Common myeloid progenitor, CD34-positive (primary cell): Measurements from ENCODE around the gene FASTK.

Experiments
- CTCF ChIA-PET: fragments of 350-600 bp; sonication (Branson Sonifier 250); formaldehyde crosslinking; loops from one replicate; lab custom pipeline; 2021; ENCODE audit warnings: antibody characterized with exemption; lab: Charles Lee
- POLR2A ChIA-PET: fragments of 350-600 bp; sonication (Branson Sonifier 250); formaldehyde crosslinking; loops from one replicate; lab custom pipeline; 2021; ENCODE audit warnings: antibody characterized with exemption; lab: Charles Lee
- DNase-seq, 3 donors: peaks; one replicate each; pipeline versions ENCODE4 v3.0.0 to v3.0.0-alpha.2; 2013
- H3K27ac ChIP-seq, 2 experiments: 1 replicate in 1 of 2; 2 replicates in 1 of 2; pipeline ENCODE4 v1.7.0; 2013; ENCODE audit warnings: inconsistent platforms in 2 of 2, low read length in 2 of 2, mild to moderate bottlenecking in 2 of 2, low read depth in 1 of 2, moderate library complexity in 1 of 2; ENCODE audit not compliant: severe bottlenecking in 2 of 2, insufficient read depth in 1 of 2, poor library complexity in 1 of 2
- H3K27me3 ChIP-seq, 5 experiments: replicated peaks in 2 of 5; 1 replicate in 3 of 5; 2 replicates in 2 of 5; pipeline versions ENCODE4 v1.6.1 to v1.7.0; 2013; ENCODE audit warnings: low read length in 4 of 5, mild to moderate bottlenecking in 2 of 5, moderate library complexity in 2 of 5, inconsistent platforms in 1 of 5; ENCODE audit not compliant: insufficient read depth in 5 of 5, control insufficient read depth in 4 of 5
- H3K36me3 ChIP-seq, 4 experiments: 1 replicate in 2 of 4; 2 replicates in 2 of 4; pipeline versions ENCODE4 v1.6.1 to v1.7.0; 2013; ENCODE audit warnings: low read length in 3 of 4, control low read depth in 1 of 4, mild to moderate bottlenecking in 1 of 4; ENCODE audit not compliant: control insufficient read depth in 4 of 4, insufficient read depth in 4 of 4
- H3K4me1 ChIP-seq, 4 experiments: 1 replicate in 3 of 4; 2 replicates in 1 of 4; pipeline versions ENCODE4 v1.6.1 to v1.7.1; 2013; ENCODE audit warnings: low read length in 3 of 4, mild to moderate bottlenecking in 3 of 4, control low read depth in 1 of 4, inconsistent platforms in 1 of 4, moderate library complexity in 1 of 4; ENCODE audit not compliant: control insufficient read depth in 4 of 4, insufficient read depth in 4 of 4; ENCODE audit errors: control extremely low read depth in 1 of 4
- H3K4me3 ChIP-seq, 7 experiments: 1 replicate in 4 of 7; 2 replicates in 3 of 7; pipeline versions ENCODE4 v1.5.1 to v1.7.0; 2013; ENCODE audit warnings: mild to moderate bottlenecking in 7 of 7, low read length in 6 of 7, moderate library complexity in 6 of 7, inconsistent platforms in 2 of 7, low read depth in 2 of 7, control low read depth in 1 of 7; ENCODE audit not compliant: insufficient read depth in 4 of 7, control insufficient read depth in 1 of 7; ENCODE audit errors: extremely low read depth in 1 of 7
- H3K9me3 ChIP-seq, 5 experiments: 1 replicate in 4 of 5; 2 replicates in 1 of 5; pipeline versions ENCODE4 v1.6.1 to v1.7.1; 2013; ENCODE audit warnings: low read length in 4 of 5, mild to moderate bottlenecking in 2 of 5, inconsistent platforms in 1 of 5, low read depth in 1 of 5, moderate library complexity in 1 of 5; ENCODE audit not compliant: control insufficient read depth in 4 of 5, insufficient read depth in 2 of 5; ENCODE audit errors: control extremely low read depth in 1 of 5
- WGBS: methylation state at CpG from one replicate; pipeline ENCODE4 v1.1.5; 2013; ENCODE audit not compliant: insufficient coverage; 5-methylcytosine and 5-hydroxymethylcytosine counted together

The FASTK gene

DNA sequence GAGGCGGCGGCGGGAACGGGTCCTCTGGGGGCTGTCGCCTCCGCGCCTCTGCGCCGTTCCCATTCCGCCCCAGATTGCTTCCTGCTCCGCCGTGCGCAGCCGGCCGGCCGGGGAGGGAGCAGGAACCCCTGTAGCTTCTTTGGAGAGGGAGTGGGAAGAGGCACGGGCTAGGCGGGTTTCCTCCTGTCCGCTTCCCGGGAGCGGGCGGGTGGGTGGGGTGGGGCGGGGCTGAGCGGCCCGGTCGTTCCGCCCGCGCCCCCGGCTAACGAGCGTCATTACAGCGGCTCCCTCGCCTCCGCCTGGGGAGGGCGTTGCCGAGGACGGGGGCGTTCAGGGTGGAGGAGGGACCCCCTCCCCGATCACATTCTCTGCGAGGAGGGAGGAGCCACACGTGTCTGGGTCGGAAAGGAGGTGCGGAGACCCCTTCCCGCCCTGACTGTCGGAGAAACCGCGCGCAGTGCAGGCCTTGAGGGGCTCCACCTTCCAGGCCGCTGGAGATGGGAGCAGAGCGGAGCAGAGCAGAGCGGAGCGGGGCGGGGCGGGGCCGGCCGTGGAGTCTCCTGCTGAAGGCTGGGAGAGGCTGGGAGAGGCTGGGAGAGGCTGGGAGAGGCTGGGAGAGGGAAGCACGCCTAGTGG lies 45.4 kb upstream of the FASTK start:
- no peak for DNase-seq
- ChIA-PET POLR2A (no interaction called here), CTCF (interaction anchor here (1.4 to 1.5 kb wide), 3 partner anchors 12 to 49 kb away, joined by 3 to 4 read pairs (median 3); no protein-coding TSS in a partner anchor)
- Histone ChIP-seq H3K4me1 (no peaks in the 10 kb centered on the region), H3K4me3 (no peak overlapping the region), H3K36me3 (peaks cover 0 to 77% (median 39%) of the 10 kb centered on the region in 4 experiments), H3K27ac (no peak overlapping the region), H3K9me3 (no peaks in the 10 kb centered on the region), H3K27me3 (no peaks in the 10 kb centered on the region)
- 87% methylated on average over 44 of the region's 58 CpGs for whole genome bisulfite sequencing

GRCh38 chr7:151125470-151125845 lies 44.8 kb upstream of the FASTK start:
- no peaks in the 10 kb centered on the region for H3K9me3 ChIP-seq
- no peaks in the 10 kb centered on the region for H3K27me3 ChIP-seq
- peaks cover 0 to 77% (median 39%) of the 10 kb centered on the region in 4 experiments for H3K36me3 ChIP-seq
- no peak overlapping the region for H3K27ac ChIP-seq
- no peaks in the 10 kb centered on the region for H3K4me1 ChIP-seq
- CTCF ChIA-PET, result interaction anchor here (1.3 to 2.7 kb wide), 5 partner anchors 13 to 125 kb away, joined by 3 to 15 read pairs (median 3); no protein-coding TSS in a partner anchor
- POLR2A ChIA-PET, result no interaction called here
- H3K4me3 ChIP-seq, result no peak overlapping the region
- DNase-seq, result no peak
- 83% methylated on average over 17 of the region's 22 CpGs for WGBS

- DNase-seq, result no peak
- CTCF ChIA-PET, result interaction anchor here (1.1 to 2.7 kb wide), 16 partner anchors 10 to 217 kb away, joined by 3 to 15 read pairs (median 4); partner anchors contain the start of gene NUB1
- Histone ChIP-seq H3K27ac (no peak overlapping the region), H3K27me3 (no peaks in the 10 kb centered on the region), H3K9me3 (no peaks in the 10 kb centered on the region), H3K4me1 (no peaks in the 10 kb centered on the region), H3K36me3 (peaks cover 0 to 77% (median 42%) of the 10 kb centered on the region in 4 experiments), H3K4me3 (no peak overlapping the region)
- POLR2A ChIA-PET, result no interaction called here
- WGBS, result 97% methylated on average over 13 of the region's 14 CpGs
These were observed 44.3 kb upstream of the FASTK start for GRCh38 chr7:151124899-151125399.

- H3K36me3 ChIP-seq, result peaks cover 0 to 77% (median 44%) of the 10 kb centered on the region in 4 experiments
- H3K27ac ChIP-seq, result no peak overlapping the region
- H3K9me3 ChIP-seq, result no peaks in the 10 kb centered on the region
- no peaks in the 10 kb centered on the region for H3K4me1 ChIP-seq
- 97% methylated on average over 7 of the region's 7 CpGs for WGBS
- ChIA-PET POLR2A (no interaction called here), CTCF (interaction anchor here (0.8 to 2.7 kb wide), 28 partner anchors 9 to 217 kb away, joined by 3 to 15 read pairs (median 4); partner anchors contain the start of gene NUB1)
- no peak overlapping the region for H3K4me3 ChIP-seq
- no peaks in the 10 kb centered on the region for H3K27me3 ChIP-seq
- DNase-seq, result no peak
These were observed 43.9 kb upstream of the FASTK start for GRCh38 chr7:151124481-151124880.

GRCh38 chr7:151123822-151124464 lies 43.3 kb upstream of the FASTK start:
- WGBS, result 58% methylated on average over 23 of the region's 24 CpGs
- Histone ChIP-seq H3K9me3 (no peaks in the 10 kb centered on the region), H3K4me1 (no peaks in the 10 kb centered on the region), H3K27me3 (no peaks in the 10 kb centered on the region), H3K4me3 (no peak overlapping the region), H3K36me3 (peaks cover 0 to 77% (median 47%) of the 10 kb centered on the region in 4 experiments), H3K27ac (no peak overlapping the region)
- DNase-seq, result peak; percentile 77 to 87 (median 83)
- CTCF ChIA-PET, result interaction anchor here (0.7 to 2.7 kb wide), 34 partner anchors 9 to 218 kb away, joined by 3 to 15 read pairs (median 4); partner anchors contain the start of gene NUB1
- POLR2A ChIA-PET, result no interaction called here

DNA sequence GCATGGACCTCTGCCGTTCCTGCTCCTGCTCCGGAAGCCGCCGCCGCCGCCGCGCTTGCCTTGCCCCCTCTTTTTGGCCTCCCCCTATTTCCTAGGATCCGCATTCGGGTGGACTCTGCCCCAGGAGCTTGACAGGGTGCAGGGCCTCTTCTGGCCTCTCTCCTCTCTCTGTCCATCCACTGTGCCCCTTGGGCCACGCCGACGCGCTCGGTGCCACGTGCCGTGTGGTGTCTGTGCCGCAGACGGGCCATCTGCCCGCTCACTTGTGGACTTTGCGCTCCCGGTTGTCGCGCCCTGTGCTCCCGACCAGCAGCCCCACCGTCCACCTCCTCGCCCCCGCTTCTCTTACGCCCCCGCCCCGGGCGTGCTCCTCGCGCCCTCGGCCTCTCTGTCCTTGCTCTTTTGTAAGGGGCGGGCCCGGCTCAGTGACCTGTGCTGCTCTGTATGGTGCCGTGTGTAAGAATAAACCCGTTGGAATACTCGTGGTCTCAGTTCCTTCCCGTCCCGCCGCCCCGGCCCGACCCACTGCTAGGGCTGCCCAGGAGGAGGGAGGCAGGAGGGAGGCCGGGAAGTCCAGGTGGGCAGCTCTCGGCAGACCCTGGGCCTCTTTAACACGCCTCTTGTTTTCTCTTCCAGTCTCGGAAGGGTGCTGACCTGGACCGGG lies 42.7 kb upstream of the FASTK start:
- Histone ChIP-seq H3K27me3 (no peaks in the 10 kb centered on the region), H3K27ac (no peak overlapping the region), H3K4me3 (no peak overlapping the region), H3K36me3 (peaks cover 0 to 77% (median 50%) of the 10 kb centered on the region in 4 experiments), H3K4me1 (no peaks in the 10 kb centered on the region), H3K9me3 (no peaks in the 10 kb centered on the region)
- no peak for DNase-seq
- ChIA-PET POLR2A (no interaction called here), CTCF (interaction anchor here (0.7 to 2.7 kb wide), 32 partner anchors 8 to 218 kb away, joined by 3 to 15 read pairs (median 4); partner anchors contain the start of gene NUB1)
- WGBS, result 94% methylated on average over 41 of the region's 50 CpGs
